K562 (cell line): ENCODE results near the gene USP2. TPM values are rescaled to one million over a fixed set of nuclear protein-coding genes. Genes with fewer than 3 reads are reported as not detected.
A peak's percentile ranks its signal among the peaks of the same experiment; 100 is the strongest.

Experiments used
- ATF2 ChIP-seq: sonication (generic); formaldehyde crosslinking; IDR thresholded peaks from 2 replicates; pipeline ENCODE4 v1.8.1; 2022; ENCODE audit warnings: missing genetic modification reagents
- DEAF1 ChIP-seq: fragments of 450-650 bp; formaldehyde crosslinking; IDR thresholded peaks from 2 replicates; pipeline ENCODE4 v1.4.0; 2020; ENCODE audit warnings: mild to moderate bottlenecking, moderate library complexity
- EGR1 ChIP-seq: fragments of 450-650 bp; conservative IDR thresholded peaks from 2 replicates; pipeline ENCODE4 v1.6.1; 2017; ENCODE audit warnings: mild to moderate bottlenecking
- MGA ChIP-seq: fragments of 450-650 bp; IDR thresholded peaks from 2 replicates; pipeline ENCODE4 v1.6.1; 2016; ENCODE audit warnings: mild to moderate bottlenecking, moderate library complexity
- NR2C1 ChIP-seq, 2 experiments: fragments of 450-650 bp; IDR thresholded peaks; 2 replicates each; pipeline ENCODE4 v1.6.1; 2017; ENCODE audit warnings: mild to moderate bottlenecking in 2 of 2, antibody characterized with exemption in 1 of 2, inconsistent platforms in 1 of 2, missing compliant biosample characterization in 1 of 2, missing genetic modification characterization in 1 of 2
- RBM14 ChIP-seq: fragments of 200-400 bp; formaldehyde crosslinking; IDR thresholded peaks from 2 replicates; pipeline ENCODE4 v1.6.1; 2018; ENCODE audit warnings: low read depth, mild to moderate bottlenecking, low read length, moderate library complexity, borderline replicate concordance; ENCODE audit not compliant: insufficient read depth
- TBP ChIP-seq: optimal IDR thresholded peaks from 2 replicates; pipeline ENCODE3; 2011; ENCODE audit warnings: low read depth, low read length, improper control_type of control experiment
- YY1 ChIP-seq, 3 experiments: IDR thresholded peaks; 2 replicates each; pipeline ENCODE4 v1.6.1; 2011; ENCODE audit warnings: low read length in 2 of 3, mild to moderate bottlenecking in 2 of 3, moderate library complexity in 2 of 3, borderline replicate concordance in 1 of 3, control low read depth in 1 of 3, low read depth in 1 of 3; ENCODE audit not compliant: insufficient read depth in 3 of 3, insufficient replicate concordance in 2 of 3, control insufficient read depth in 1 of 3, insufficient read length in 1 of 3; ENCODE audit errors: extremely low read depth in 1 of 3
- ZKSCAN8 ChIP-seq: fragments of 200-800 bp; sonication (Bioruptor generic); IDR thresholded peaks from 2 replicates; pipeline ENCODE4 v1.6.1; 2016; ENCODE audit warnings: missing genetic modification characterization, missing compliant biosample characterization
- polyA plus RNA-seq, 8 experiments: library from polyadenylated mRNA; depleted of rRNA in 4 of 8; stranded (reverse) in 5 of 8; unstranded in 3 of 8; fragments of >200 nt; fragmentation: Nextera tagmentation in 2 of 8; fragmentation: Illumina TruSeq in 1 of 8; extraction: Ambion mirVana in 2 of 8; extraction: Trizol in 1 of 8; gene quantifications; 2 replicates each; pipeline versions ENCODE4 v1.2.1 to v1.2.3, GENCODE V29; 2011 to 2014; ENCODE audit warnings: inconsistent platforms in 1 of 8, missing spikeins in 1 of 8
- total RNA-seq, 7 experiments: library from RNA; depleted of rRNA in 6 of 7; stranded (reverse); fragments of >200 nt in 6 of 7; fragmentation: Illumina TruSeq in 2 of 7; extraction: Trizol in 2 of 7; gene quantifications; 2 replicates each; pipeline versions ENCODE4 v1.2.1 to v1.2.3, GENCODE V29; 2011 to 2021; ENCODE audit warnings: low replicate concordance in 1 of 7

USP2 gene
- total and polyA plus RNA-seq, 9 of the 15 experiments (the other 6 are each of a cell fraction or from before 2014, with no cell fraction given) = 2.8 to 16.9 (median 3.9) TPM

- TF ChIP-seq MGA (peak; percentile 97), TBP (peak; percentile 33), DEAF1 (CRISPR knock-in tag) (peak; percentile 40; the same call in 1 of the 2 replicates), NR2C1 (IDR thresholded peaks at IDR 0.05) (no peak), NR2C1 (tag; IDR thresholded peaks at IDR 0.05) (peak; percentile 36; the same call in 1 of the 2 replicates), YY1 (IDR thresholded peaks at IDR 0.05; ENCODE audit: borderline replicate concordance in 1 of 3, control insufficient read depth in 1 of 3, extremely low read depth in 1 of 3, insufficient read depth in 3 of 3, insufficient read length in 1 of 3, insufficient replicate concordance in 2 of 3, low read depth in 1 of 3, low read length in 2 of 3) (peak in 2 of 3 experiments; percentile 37 to 41), ATF2 (CRISPR knock-in tag) (no peak), EGR1 (peak; percentile 57), ZKSCAN8 (CRISPR knock-in tag) (no peak), RBM14 (0 out of 2 replicates have a peak, but pooled peaks have one; percentile 30)
Observed at GRCh38 chr11:119339589-119340334, 41.7 kb downstream of the USP2 start (continued).
